Measurements from ENCODE around the gene DDX52. TPM values are rescaled to one million over a fixed set of nuclear protein-coding genes. Genes with fewer than 3 reads are reported as not detected.
A peak's percentile ranks its signal among the peaks of the same experiment; 100 is the strongest.

The DDX52 gene, protein sequence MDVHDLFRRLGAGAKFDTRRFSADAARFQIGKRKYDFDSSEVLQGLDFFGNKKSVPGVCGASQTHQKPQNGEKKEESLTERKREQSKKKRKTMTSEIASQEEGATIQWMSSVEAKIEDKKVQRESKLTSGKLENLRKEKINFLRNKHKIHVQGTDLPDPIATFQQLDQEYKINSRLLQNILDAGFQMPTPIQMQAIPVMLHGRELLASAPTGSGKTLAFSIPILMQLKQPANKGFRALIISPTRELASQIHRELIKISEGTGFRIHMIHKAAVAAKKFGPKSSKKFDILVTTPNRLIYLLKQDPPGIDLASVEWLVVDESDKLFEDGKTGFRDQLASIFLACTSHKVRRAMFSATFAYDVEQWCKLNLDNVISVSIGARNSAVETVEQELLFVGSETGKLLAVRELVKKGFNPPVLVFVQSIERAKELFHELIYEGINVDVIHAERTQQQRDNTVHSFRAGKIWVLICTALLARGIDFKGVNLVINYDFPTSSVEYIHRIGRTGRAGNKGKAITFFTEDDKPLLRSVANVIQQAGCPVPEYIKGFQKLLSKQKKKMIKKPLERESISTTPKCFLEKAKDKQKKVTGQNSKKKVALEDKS
- 10 to 100 TPM; 39.1 to 47.5 (median 41.9) TPM for total RNA-seq
- 31.7 TPM for total RNA-seq (2013)

DNA sequence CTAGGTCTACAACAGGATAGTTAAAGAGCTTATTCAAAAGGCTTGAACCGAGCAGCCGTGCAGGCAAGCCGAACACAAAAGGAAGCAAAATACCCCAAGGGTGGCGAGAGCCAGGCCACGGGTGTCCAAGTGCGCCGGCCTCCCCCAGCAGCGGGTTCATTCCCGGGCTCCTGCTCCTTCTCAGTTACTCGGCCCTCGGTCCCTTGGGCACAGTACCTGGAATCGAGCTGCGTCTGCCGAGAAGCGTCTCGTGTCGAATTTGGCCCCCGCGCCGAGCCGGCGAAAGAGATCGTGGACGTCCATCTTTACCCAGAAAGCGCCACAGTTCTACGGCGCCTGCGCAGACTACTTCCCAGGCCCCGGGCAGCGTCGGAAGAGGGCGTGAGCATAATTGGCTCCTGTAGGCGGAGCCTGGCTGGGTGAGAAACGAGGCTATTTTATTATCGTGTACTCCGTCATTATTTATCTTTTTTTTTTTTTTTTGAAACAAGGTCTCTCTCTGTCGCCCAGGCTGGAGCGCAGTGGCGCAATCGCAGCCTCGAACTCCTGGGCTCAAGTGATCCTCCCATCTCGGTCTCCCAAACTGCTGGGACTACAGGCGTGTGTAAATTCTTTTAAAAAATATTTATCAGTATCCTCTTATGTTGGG is at the start of gene DDX52:
Gene DDX52, minus strand, starts transcription at position 329 of the 649 bp plus-strand sequence. Its CDS starts 26 bp downstream, at position 303.
- peak within 1 kb of the TSS; percentile 100 for H3K4me3 ChIP-seq (ENCODE audit: low read length)
- H3K36me3 Mint-ChIP-seq = peaks cover 7% of the 10 kb centered on the region
- no peaks in the 10 kb centered on the region for H3K9me3 Mint-ChIP-seq
- 0% methylated on average over 35 of the region's 43 CpGs for WGBS (ENCODE audit: insufficient coverage)
- ATAC-seq = peak; percentile 97 to 99 (median 99)
- H3K36me3 ChIP-seq (ENCODE audit: control insufficient read depth, insufficient read depth, low read length) = peaks cover 9% of the 10 kb centered on the region
- peak; percentile 83 to 96 for DNase-seq
- H3K4me1 ChIP-seq (ENCODE audit: control insufficient read depth, insufficient read depth, low read length) = peaks cover 6% of the 10 kb centered on the region
- H3K27ac ChIP-seq (ENCODE audit: low read length) = peak within 1 kb of the TSS; percentile 75
- H3K27me3 ChIP-seq (ENCODE audit: control insufficient read depth, insufficient read depth, low read length) = peaks cover 4% of the 10 kb centered on the region
- peaks cover 22 to 28% of the 10 kb centered on the region in 2 donors for H3K27me3 Mint-ChIP-seq (ENCODE audit: low read depth in 2 of 2)
- peak within 1 kb of the TSS; percentile 96 for H3K4me3 Mint-ChIP-seq
- H3K27ac Mint-ChIP-seq = peak within 1 kb of the TSS; percentile 89 to 90
- H3K4me1 Mint-ChIP-seq = peaks cover 32 to 35% of the 10 kb centered on the region in 2 donors
- TF ChIP-seq, protein P1, sequence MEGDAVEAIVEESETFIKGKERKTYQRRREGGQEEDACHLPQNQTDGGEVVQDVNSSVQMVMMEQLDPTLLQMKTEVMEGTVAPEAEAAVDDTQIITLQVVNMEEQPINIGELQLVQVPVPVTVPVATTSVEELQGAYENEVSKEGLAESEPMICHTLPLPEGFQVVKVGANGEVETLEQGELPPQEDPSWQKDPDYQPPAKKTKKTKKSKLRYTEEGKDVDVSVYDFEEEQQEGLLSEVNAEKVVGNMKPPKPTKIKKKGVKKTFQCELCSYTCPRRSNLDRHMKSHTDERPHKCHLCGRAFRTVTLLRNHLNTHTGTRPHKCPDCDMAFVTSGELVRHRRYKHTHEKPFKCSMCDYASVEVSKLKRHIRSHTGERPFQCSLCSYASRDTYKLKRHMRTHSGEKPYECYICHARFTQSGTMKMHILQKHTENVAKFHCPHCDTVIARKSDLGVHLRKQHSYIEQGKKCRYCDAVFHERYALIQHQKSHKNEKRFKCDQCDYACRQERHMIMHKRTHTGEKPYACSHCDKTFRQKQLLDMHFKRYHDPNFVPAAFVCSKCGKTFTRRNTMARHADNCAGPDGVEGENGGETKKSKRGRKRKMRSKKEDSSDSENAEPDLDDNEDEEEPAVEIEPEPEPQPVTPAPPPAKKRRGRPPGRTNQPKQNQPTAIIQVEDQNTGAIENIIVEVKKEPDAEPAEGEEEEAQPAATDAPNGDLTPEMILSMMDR (IDR thresholded peaks at IDR 0.05) = no peak
- no peaks in the 10 kb centered on the region for H3K9me3 ChIP-seq (ENCODE audit: control insufficient read depth, insufficient read depth, low read length)
- intact Hi-C loops (cut with micrococcal nuclease) = loop anchor here (2.0 kb wide), 1 partner anchor 34 kb away; the partner anchor contains the start of gene SYNRG

DNA sequence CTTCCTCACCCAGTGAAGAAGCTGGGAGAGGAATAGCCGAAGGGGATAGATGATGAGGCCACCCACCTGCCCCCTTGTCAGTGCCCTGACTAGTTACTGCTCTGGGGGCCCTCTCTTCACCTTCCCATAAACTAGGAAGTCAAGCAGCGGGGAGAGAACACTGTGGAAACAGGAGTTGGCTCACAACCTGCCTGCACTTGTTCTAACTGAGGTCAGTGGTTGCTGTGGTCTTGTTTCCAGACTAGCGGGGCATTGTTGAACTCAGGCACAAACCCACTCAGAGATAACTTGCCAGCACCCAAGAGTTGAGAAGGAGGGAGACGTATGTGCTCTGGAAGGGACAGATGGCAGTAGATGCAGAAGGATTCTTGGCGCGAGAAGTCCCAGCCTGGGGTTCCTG is 48.6 kb upstream of the DDX52 start:
- no peak overlapping the region for H3K4me3 ChIP-seq (ENCODE audit: low read length)
- Mint-ChIP-seq H3K27ac (no peak overlapping the region), H3K4me3 (no peak overlapping the region), H3K36me3 (no peaks in the 10 kb centered on the region), H3K9me3 (no peaks in the 10 kb centered on the region), H3K4me1 (no peaks in the 10 kb centered on the region), H3K27me3 (ENCODE audit: low read depth in 2 of 2) (peaks cover 10% of the 10 kb centered on the region in 2 donors)
- H3K9me3 ChIP-seq (ENCODE audit: control insufficient read depth, insufficient read depth, low read length) = peaks cover 6% of the 10 kb centered on the region
- intact Hi-C loops (cut with micrococcal nuclease) = no loop called here
- no peaks in the 10 kb centered on the region for H3K27me3 ChIP-seq (ENCODE audit: control insufficient read depth, insufficient read depth, low read length)
- TF ChIP-seq, protein P1 (IDR thresholded peaks at IDR 0.05) = no peak
- no peaks in the 10 kb centered on the region for H3K36me3 ChIP-seq (ENCODE audit: control insufficient read depth, insufficient read depth, low read length)
- WGBS (ENCODE audit: insufficient coverage) = 64% methylated on average over 6 of the region's 6 CpGs
- no peaks in the 10 kb centered on the region for H3K4me1 ChIP-seq (ENCODE audit: control insufficient read depth, insufficient read depth, low read length)
- ATAC-seq (no peak), DNase-seq (no peak)
- H3K27ac ChIP-seq (ENCODE audit: low read length) = no peak overlapping the region

DNA sequence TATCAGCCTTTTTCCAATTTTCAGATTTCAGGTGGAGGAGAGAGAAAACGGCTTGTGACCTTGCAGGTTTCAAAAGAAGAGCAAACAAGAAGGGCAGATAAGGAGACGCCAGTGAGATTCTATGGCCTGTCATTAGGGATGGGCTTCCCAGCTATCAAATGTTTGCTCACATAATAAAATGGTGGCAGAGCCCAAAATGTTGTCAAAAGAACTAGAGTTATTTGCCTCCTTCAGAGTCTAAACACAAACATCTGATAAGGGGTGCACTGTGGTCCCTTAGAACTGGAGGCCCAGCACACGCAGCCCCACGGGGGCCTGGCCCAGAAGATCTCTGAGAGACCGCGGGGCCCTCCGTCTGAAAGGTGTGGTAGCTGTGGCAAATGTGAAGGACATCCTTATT is 46.1 kb upstream of the DDX52 start:
- Histone ChIP-seq H3K36me3 (ENCODE audit: control insufficient read depth, insufficient read depth, low read length) (no peaks in the 10 kb centered on the region), H3K27me3 (ENCODE audit: control insufficient read depth, insufficient read depth, low read length) (no peaks in the 10 kb centered on the region), H3K4me3 (ENCODE audit: low read length) (no peak overlapping the region), H3K4me1 (ENCODE audit: control insufficient read depth, insufficient read depth, low read length) (no peaks in the 10 kb centered on the region), H3K9me3 (ENCODE audit: control insufficient read depth, insufficient read depth, low read length) (no peaks in the 10 kb centered on the region), H3K27ac (ENCODE audit: low read length) (no peak overlapping the region)
- WGBS (ENCODE audit: insufficient coverage) = 85% methylated on average over 7 of the region's 7 CpGs
- H3K9me3 Mint-ChIP-seq = no peaks in the 10 kb centered on the region
- no peak for DNase-seq
- peaks cover 10% of the 10 kb centered on the region in 2 donors for H3K27me3 Mint-ChIP-seq (ENCODE audit: low read depth in 2 of 2)
- no peak for ATAC-seq
- H3K4me1 Mint-ChIP-seq = no peaks in the 10 kb centered on the region
- intact Hi-C loops (cut with micrococcal nuclease) = no loop called here
- H3K4me3 Mint-ChIP-seq = no peak overlapping the region
- TF ChIP-seq, protein P1 (IDR thresholded peaks at IDR 0.05) = no peak
- no peak overlapping the region for H3K27ac Mint-ChIP-seq
- H3K36me3 Mint-ChIP-seq = no peaks in the 10 kb centered on the region

Data from natural killer cell (primary cell).